GM21447 (cell line): ENCODE measurements around the gene ANKRD34B.

ENCODE experiments used
- ATAC-seq: cut with Tn5 transposase; IDR thresholded peaks from one replicate; pipeline ENCODE4 v1.9.1; 2021; ENCODE audit not compliant: unreplicated experiment

Gene ANKRD34B

GRCh38 chr5:80573062-80573461 lies 3.0 kb upstream of the ANKRD34B start:
- ATAC-seq = no peak

GRCh38 chr5:80569086-80569960 lies 757 bp downstream of the ANKRD34B start:
- no peak for ATAC-seq

- ATAC-seq = no peak
Observed at GRCh38 chr5:80568251-80568650, 1.8 kb downstream of the ANKRD34B start.

- no peak for ATAC-seq
Observed at GRCh38 chr5:80566711-80567259, 3.3 kb downstream of the ANKRD34B start.

- ATAC-seq = no peak
Observed at GRCh38 chr5:80565330-80565729, 4.8 kb downstream of the ANKRD34B start.

- ATAC-seq = no peak
Observed at GRCh38 chr5:80559244-80559643, 10.8 kb downstream of the ANKRD34B start.

GRCh38 chr5:80555099-80555498 lies 15.0 kb downstream of the ANKRD34B start:
- no peak for ATAC-seq

GRCh38 chr5:80554646-80555045 lies 15.4 kb downstream of the ANKRD34B start:
- no peak for ATAC-seq

GRCh38 chr5:80541392-80541791 lies 28.7 kb downstream of the ANKRD34B start:
- no peak for ATAC-seq

- no peak for ATAC-seq
Observed at GRCh38 chr5:80540691-80541090, 29.4 kb downstream of the ANKRD34B start.

- peak; percentile 46 for ATAC-seq
Observed at GRCh38 chr5:80516826-80517225, 53.3 kb downstream of the ANKRD34B start.

GRCh38 chr5:80509362-80509761 lies 60.7 kb downstream of the ANKRD34B start:
- no peak for ATAC-seq

GRCh38 chr5:80508844-80509243 lies 61.2 kb downstream of the ANKRD34B start:
- no peak for ATAC-seq

- no peak for ATAC-seq
Observed at GRCh38 chr5:80507663-80508062, 62.4 kb downstream of the ANKRD34B start.
